CD4-positive, alpha-beta T cell treated with Interleukin-6 for 4 hours (primary cell): ENCODE measurements around the gene C1QTNF8.

Source experiments
- DNase-seq: peaks from one replicate; pipeline ENCODE4 v3.0.0-alpha.2; 2020; ENCODE audit warnings: mixed read lengths

The C1QTNF8 gene

GRCh38 chr16:1056196-1056595 is 39.8 kb downstream of the C1QTNF8 start:
- DNase-seq = no peak

- DNase-seq = no peak
Observed at GRCh38 chr16:1055557-1055924, 40.5 kb downstream of the C1QTNF8 start.

- peak; percentile 61 for DNase-seq
Observed at GRCh38 chr16:1054660-1055556, 41.1 kb downstream of the C1QTNF8 start.

GRCh38 chr16:1053700-1054368 is 42.2 kb downstream of the C1QTNF8 start:
- no peak for DNase-seq

- no peak for DNase-seq
Observed at GRCh38 chr16:1053121-1053521, 42.9 kb downstream of the C1QTNF8 start.

GRCh38 chr16:1052721-1053120 is 43.3 kb downstream of the C1QTNF8 start:
- DNase-seq = no peak

- DNase-seq = no peak
Observed at GRCh38 chr16:1051446-1051845, 44.6 kb downstream of the C1QTNF8 start.

- no peak for DNase-seq
Observed at GRCh38 chr16:1050921-1051320, 45.1 kb downstream of the C1QTNF8 start.

- no peak for DNase-seq
Observed at GRCh38 chr16:1050516-1050915, 45.5 kb downstream of the C1QTNF8 start.

- DNase-seq = no peak
Observed at GRCh38 chr16:1049976-1050247, 46.1 kb downstream of the C1QTNF8 start.

GRCh38 chr16:1049113-1049975 is 46.7 kb downstream of the C1QTNF8 start:
- no peak for DNase-seq

GRCh38 chr16:1048442-1049112 is 47.5 kb downstream of the C1QTNF8 start:
- DNase-seq = peak; percentile 45

GRCh38 chr16:1047801-1048200 is 48.2 kb downstream of the C1QTNF8 start:
- no peak for DNase-seq

- no peak for DNase-seq
Observed at GRCh38 chr16:1047123-1047522, 48.9 kb downstream of the C1QTNF8 start.

GRCh38 chr16:1045993-1046911 is 49.8 kb downstream of the C1QTNF8 start:
- DNase-seq = no peak

- DNase-seq = no peak
Observed at GRCh38 chr16:1045310-1045992, 50.6 kb downstream of the C1QTNF8 start.

- DNase-seq = no peak
Observed at GRCh38 chr16:1044460-1045309, 51.4 kb downstream of the C1QTNF8 start.

GRCh38 chr16:1043881-1044451 is 52.1 kb downstream of the C1QTNF8 start:
- DNase-seq = no peak

GRCh38 chr16:1042866-1043265 is 53.2 kb downstream of the C1QTNF8 start:
- no peak for DNase-seq
